SU-DHL-6 (cell line): ENCODE data around the gene CSNK1A1.

Experiments used
- H2AFZ ChIP-seq: fragments of 200-600 bp; sonication (generic); 2 replicates; pipeline ENCODE4 v1.6.1; 2014; ENCODE audit warnings: low read depth, mild to moderate bottlenecking, moderate library complexity, mixed read lengths, antibody characterized with exemption, low read length; ENCODE audit not compliant: severe bottlenecking
- H3F3A ChIP-seq: fragments of 200-600 bp; shearing (Covaris generic); 2 replicates; pipeline ENCODE4 v1.6.0; 2016; ENCODE audit warnings: antibody characterized with exemption, mild to moderate bottlenecking; ENCODE audit not compliant: insufficient read depth
- H3K27ac ChIP-seq: fragments of 200-600 bp; sonication (generic); 2 replicates; pipeline ENCODE4 v1.5.1; 2016; ENCODE audit warnings: low read depth, mild to moderate bottlenecking, low read length, moderate library complexity, mixed read lengths
- H3K27me3 ChIP-seq: fragments of 200-600 bp; sonication (generic), shearing (Covaris generic); 2 replicates; pipeline ENCODE4 v1.6.0; 2014; ENCODE audit warnings: mild to moderate bottlenecking, low read length
- H3K36me3 ChIP-seq: fragments of 200-600 bp; sonication (generic); 2 replicates; pipeline ENCODE4 v1.6.1; 2014; ENCODE audit warnings: mild to moderate bottlenecking, low read length, mixed read lengths
- H3K4me2 ChIP-seq: fragments of 300-600, 200-600 bp; shearing (Covaris generic), sonication (generic); 2 replicates; pipeline ENCODE4 v1.6.0; 2014; ENCODE audit warnings: low read length, low read depth, mild to moderate bottlenecking; ENCODE audit not compliant: poor library complexity, severe bottlenecking
- H3K4me3 ChIP-seq: fragments of 200-600 bp; sonication (generic); 2 replicates; pipeline ENCODE4 v1.5.1; 2014; ENCODE audit warnings: antibody characterized with exemption, low read length, mild to moderate bottlenecking, mixed read lengths; ENCODE audit not compliant: insufficient read depth, poor library complexity, severe bottlenecking
- H3K79me2 ChIP-seq: fragments of 200-600 bp; sonication (generic); 2 replicates; pipeline ENCODE4 v1.6.1; 2014; ENCODE audit warnings: mild to moderate bottlenecking, low read length, moderate library complexity; ENCODE audit not compliant: insufficient read depth
- H3K9ac ChIP-seq: fragments of 200-600 bp; sonication (generic); 2 replicates; pipeline ENCODE4 v1.7.0; 2014; ENCODE audit warnings: mild to moderate bottlenecking, low read length
- H3K9me2 ChIP-seq: fragments of 200-600 bp; sonication (generic); replicated peaks from 2 replicates; pipeline ENCODE4 v1.6.1; 2014; ENCODE audit warnings: low read length; ENCODE audit not compliant: insufficient read depth
- H3K9me3 ChIP-seq: fragments of 200-600 bp; sonication (generic); 2 replicates; pipeline ENCODE4 v1.6.1; 2014; ENCODE audit warnings: low read length, mixed read lengths; ENCODE audit not compliant: insufficient read depth
- H4K20me1 ChIP-seq: fragments of 200-600 bp; sonication (generic); 2 replicates; pipeline ENCODE4 v1.6.1; 2014; ENCODE audit warnings: low read depth, mild to moderate bottlenecking, antibody characterized with exemption, low read length, moderate library complexity, mixed read lengths
- CTCF ChIP-seq: fragments of 200-600 bp; sonication (generic); IDR thresholded peaks from one replicate; pipeline ENCODE4 v1.5.1; 2017; ENCODE audit warnings: antibody characterized with exemption, mild to moderate bottlenecking, low read length, moderate library complexity; ENCODE audit not compliant: insufficient read depth, poor library complexity, severe bottlenecking
- EZH2phosphoT487 ChIP-seq: fragments of 200-600 bp; sonication (generic), shearing (Covaris generic); conservative IDR thresholded peaks from 2 replicates; pipeline ENCODE4 v1.6.1; 2018; ENCODE audit warnings: mild to moderate bottlenecking, antibody characterized with exemption, low read length, moderate library complexity, mixed read lengths

Gene CSNK1A1

GRCh38 chr5:149490599-149491485 lies 60.4 kb downstream of the CSNK1A1 start:
- Histone ChIP-seq H3K9me2 (no peaks in the 10 kb centered on the region), H3K9me3 (no peaks in the 10 kb centered on the region), H2AFZ (no peak overlapping the region), H3K36me3 (peaks cover 14% of the 10 kb centered on the region; the same call in 1 of the 2 replicates), H3K27me3 (no peaks in the 10 kb centered on the region), H3K4me3 (no peak overlapping the region), H3F3A (peaks cover 13% of the 10 kb centered on the region; the same call in 1 of the 2 replicates), H4K20me1 (no peaks in the 10 kb centered on the region), H3K9ac (no peak overlapping the region), H3K27ac (no peak overlapping the region), H3K4me2 (no peak overlapping the region), H3K79me2 (no peaks in the 10 kb centered on the region)
- TF ChIP-seq EZH2phosphoT487 (no peak), CTCF (no peak)

- no peaks in the 10 kb centered on the region for H4K20me1 ChIP-seq
- H3K9me2 ChIP-seq: no peaks in the 10 kb centered on the region
- H3F3A ChIP-seq: peaks cover 13% of the 10 kb centered on the region; the same call in 1 of the 2 replicates
- H2AFZ ChIP-seq: no peak overlapping the region
- no peak for TF ChIP-seq CTCF
- no peak for TF ChIP-seq EZH2phosphoT487
- no peaks in the 10 kb centered on the region for H3K9me3 ChIP-seq
- no peak overlapping the region for H3K4me3 ChIP-seq
- no peaks in the 10 kb centered on the region for H3K79me2 ChIP-seq
- H3K27ac ChIP-seq: no peak overlapping the region
- H3K9ac ChIP-seq: no peak overlapping the region
- no peaks in the 10 kb centered on the region for H3K27me3 ChIP-seq
- peaks cover 7% of the 10 kb centered on the region; the same call in 1 of the 2 replicates for H3K36me3 ChIP-seq
- no peak overlapping the region for H3K4me2 ChIP-seq
Observed at GRCh38 chr5:149489605-149490037, 61.6 kb downstream of the CSNK1A1 start.

- no peaks in the 10 kb centered on the region for H3K27me3 ChIP-seq
- H3F3A ChIP-seq: peaks cover 13% of the 10 kb centered on the region; the same call in 1 of the 2 replicates
Observed at GRCh38 chr5:149488645-149489306, 62.5 kb downstream of the CSNK1A1 start.

More at GRCh38 chr5:149488645-149489306, 62.5 kb downstream of the CSNK1A1 start:
- Histone ChIP-seq H3K9ac (no peak overlapping the region), H3K9me2 (no peaks in the 10 kb centered on the region), H2AFZ (no peak overlapping the region), H3K4me3 (no peak overlapping the region), H3K27ac (no peak overlapping the region), H4K20me1 (no peaks in the 10 kb centered on the region), H3K36me3 (0 out of 2 replicates have a peak, but pooled peaks cover 2% of the 10 kb centered on the region), H3K9me3 (no peaks in the 10 kb centered on the region), H3K4me2 (no peak overlapping the region), H3K79me2 (no peaks in the 10 kb centered on the region)
- TF ChIP-seq CTCF (no peak), EZH2phosphoT487 (no peak)
